Superior temporal gyrus (tissue), 1 donor: ENCODE data around the gene COQ10B.
A peak's percentile ranks its signal among the peaks of the same experiment; 100 is the strongest.
"Not testable (repeated sequence)": the region's sequence is repeated elsewhere in the genome, so short reads cannot be mapped to it uniquely, and the experiment has no call there.

Experiments
- DNase-seq: peaks from one replicate; pipeline ENCODE4 v3.0.0-alpha.2; 2016; ENCODE audit errors: extremely low spot score

The COQ10B gene

DNA sequence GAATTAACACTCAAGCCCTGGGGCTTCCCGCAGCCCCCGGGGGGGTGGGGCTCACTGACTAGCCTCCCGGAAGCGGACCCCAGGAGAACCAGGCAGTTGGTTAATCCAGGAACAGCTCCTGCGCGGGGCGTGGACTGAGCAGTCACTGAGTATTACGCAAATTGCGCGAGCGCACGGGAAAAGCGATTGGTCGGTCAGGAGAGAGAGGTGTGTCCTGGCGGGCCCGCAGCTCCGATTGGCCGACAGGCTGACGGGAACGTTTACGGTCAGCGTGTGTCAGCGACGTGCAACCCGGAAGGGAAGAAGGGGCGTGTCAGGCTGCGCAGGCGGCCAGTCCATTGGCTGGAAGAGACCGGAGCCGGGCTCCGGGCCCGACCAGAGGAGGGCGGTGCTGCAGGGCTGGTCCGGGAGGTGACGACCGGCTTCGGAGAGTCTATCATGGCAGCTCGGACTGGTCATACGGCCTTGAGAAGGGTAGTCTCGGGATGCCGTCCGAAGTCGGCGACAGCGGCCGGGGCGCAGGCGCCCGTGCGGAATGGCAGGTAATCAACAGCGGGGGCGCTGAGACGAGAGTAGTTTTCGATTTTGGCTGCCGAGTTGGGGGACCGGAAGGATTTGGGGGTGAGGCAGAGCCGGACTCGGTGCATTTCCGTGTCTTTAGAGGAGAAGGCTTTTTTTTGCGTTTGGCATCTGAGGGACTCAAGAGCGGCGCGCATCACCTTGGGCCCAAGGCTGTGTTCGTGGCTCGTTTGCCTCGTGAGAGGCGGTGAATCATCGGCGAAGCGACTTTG, at the start of gene COQ10B:
COQ10B (plus strand) TSS at position 430 of the 791 bp plus-strand sequence; CDS start at position 439, 9 bp downstream.
- DNase-seq, result peak; percentile 100

- DNase-seq, result no peak
Observed at GRCh38 chr2:197405582-197405981, 47.8 kb upstream of the COQ10B start.

DNA sequence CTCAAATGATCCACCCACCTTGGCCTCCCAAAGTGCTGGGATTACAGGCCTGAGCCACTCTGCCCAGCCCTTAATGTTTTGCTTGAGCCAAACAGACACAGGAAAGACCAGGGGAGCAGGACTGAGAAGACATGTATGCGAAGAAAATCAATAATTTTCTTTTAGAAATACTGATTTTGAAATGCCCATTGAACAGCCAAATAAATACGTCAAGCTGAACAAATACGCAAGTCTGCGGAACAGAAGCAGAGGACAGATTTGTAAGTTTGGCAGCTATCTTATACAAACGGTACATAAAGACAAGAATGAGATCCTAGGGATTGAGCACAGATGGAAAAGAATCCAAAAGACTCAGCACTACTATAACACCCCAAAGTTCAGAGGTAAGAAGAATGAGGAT, 39.3 kb upstream of the COQ10B start:
- no peak for DNase-seq

GRCh38 chr2:197414515-197414914, 38.8 kb upstream of the COQ10B start:
- DNase-seq, result no peak

DNA sequence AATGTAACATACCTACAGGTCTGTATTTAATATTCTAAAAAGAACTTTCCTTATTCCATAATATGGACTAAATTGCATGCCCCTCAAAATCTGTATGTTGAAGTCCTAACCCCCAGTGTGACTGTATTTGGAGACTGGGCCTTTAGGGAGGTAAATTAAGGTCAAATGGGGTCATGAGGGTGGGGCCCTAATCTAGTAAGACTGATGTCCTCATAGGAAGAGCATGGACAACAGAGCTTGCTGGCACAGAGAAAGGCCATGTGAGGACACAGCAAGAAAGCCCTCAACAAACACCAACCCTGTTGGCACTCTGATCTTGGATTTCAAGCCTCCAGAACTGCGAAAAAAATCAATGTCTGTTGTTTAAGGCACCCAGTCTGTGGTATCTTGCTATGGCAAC, 37.1 kb upstream of the COQ10B start:
- no peak for DNase-seq

DNA sequence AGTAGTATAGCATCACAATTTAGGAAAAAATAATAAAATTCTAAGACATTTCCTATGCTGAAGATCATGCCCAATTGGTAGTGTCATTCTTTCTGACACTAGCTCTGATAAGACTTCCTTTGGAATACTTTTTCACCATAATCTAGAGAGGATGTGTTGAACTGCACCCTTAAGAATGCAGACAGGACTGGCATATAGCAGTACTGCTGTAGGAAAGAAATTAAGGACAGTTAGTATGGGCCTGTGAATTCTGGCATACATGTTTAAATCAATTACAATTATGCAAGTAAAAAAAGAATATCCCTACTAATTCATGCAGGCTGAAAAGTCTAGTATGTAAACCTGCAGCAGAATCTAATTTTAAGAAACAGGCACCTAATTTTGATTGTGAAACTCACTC, 33.9 kb upstream of the COQ10B start:
- DNase-seq, result no peak

GRCh38 chr2:197423307-197423706, 30.0 kb upstream of the COQ10B start:
- DNase-seq, result no peak

GRCh38 chr2:197425550-197425949, 27.8 kb upstream of the COQ10B start:
- DNase-seq, result no peak

DNA sequence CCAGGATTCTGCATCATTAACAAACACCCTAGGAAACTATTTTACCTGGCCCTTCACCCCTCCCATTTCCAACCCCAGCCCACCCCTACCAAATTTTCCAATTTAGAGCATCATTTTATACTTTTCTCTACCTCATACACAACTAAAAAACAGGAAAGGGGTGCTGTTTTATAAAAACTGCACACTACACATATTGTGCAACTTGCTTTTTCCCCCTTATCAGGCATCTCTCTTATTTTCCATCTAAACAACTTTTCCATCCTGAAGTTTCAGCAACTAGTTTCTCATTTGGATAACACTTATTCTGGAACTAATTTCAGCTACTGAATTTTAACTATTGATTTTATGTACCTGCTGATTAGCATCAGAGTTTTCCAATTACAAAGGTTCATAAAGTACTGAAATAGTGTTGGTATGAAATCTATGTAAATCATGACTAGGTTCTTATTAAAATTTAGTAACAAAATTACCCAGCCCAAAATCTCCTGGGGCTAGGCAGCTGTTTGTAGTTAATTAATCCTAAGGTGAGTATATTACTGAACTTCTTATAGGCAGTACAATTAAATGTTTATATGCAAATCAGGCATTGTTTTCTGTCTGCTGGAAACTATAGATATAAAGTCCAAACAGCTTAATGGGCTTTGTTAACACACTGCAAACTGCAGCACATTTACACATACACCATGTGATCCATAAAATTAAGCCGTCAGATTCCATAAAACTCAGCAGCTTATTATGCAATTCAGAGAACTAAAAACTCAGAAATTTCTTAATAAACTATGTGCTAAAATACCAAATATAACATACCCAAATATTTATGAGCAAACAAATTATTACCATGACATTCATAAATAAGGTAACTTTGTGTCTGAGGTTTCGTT, 26.4 kb upstream of the COQ10B start:
- DNase-seq, result no peak

- no peak for DNase-seq
Observed at GRCh38 chr2:197427986-197428385, 25.4 kb upstream of the COQ10B start.

- no peak for DNase-seq
Observed at GRCh38 chr2:197431858-197432257, 21.5 kb upstream of the COQ10B start.

- DNase-seq, result not testable (repeated sequence)
Observed at GRCh38 chr2:197432527-197432926, 20.8 kb upstream of the COQ10B start.

- DNase-seq, result peak; percentile 22
Observed at GRCh38 chr2:197433780-197434438, 19.4 kb upstream of the COQ10B start.

- DNase-seq, result peak; percentile 98
Observed at GRCh38 chr2:197434541-197435513, 18.5 kb upstream of the COQ10B start, which contains the start of gene SF3B1. SF3B1 (minus strand) TSS chr2:197435028; CDS start chr2:197434999, 29 bp downstream.

DNA sequence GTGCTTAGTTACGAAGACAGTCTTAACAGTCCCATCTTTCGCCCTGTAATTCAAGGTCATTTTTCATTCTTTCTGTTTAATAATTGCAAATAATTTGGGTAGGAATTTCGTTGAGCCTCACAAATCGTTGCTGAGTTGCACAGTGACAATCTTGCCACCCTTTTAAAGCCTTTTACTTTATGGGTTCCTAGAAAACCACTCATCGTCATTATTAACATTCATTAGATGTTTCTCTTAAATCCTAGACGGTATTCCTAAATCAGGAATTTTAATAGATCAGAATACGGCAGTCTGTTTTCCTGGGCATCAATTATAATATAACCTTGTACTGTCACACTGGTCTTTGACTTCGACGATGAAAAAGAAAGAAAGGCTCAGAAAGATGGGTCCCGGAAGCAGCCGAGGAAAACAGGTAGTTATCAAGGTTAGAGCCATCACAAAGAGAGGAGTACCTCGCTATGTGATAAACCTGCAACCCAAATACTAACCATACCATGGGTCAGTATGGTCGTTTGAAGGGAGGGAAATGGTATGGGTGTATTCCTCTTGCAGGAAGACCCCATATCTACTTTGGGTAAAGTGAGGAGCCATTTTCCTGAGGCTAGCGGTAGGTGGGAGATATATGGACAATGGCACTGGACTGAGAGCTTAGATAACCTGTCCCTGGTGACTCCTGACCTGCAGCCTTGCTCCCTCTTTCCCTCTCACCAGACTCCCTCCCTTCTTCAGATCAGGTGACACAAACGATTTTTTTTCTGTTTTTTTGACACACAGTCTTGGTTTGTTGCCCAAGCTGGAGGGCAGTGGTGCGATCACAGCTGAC, 17.5 kb upstream of the COQ10B start:
- DNase-seq, result no peak

- DNase-seq, result no peak
Observed at GRCh38 chr2:197437380-197437779, 16.0 kb upstream of the COQ10B start.

- no peak for DNase-seq
Observed at GRCh38 chr2:197442857-197443256, 10.5 kb upstream of the COQ10B start.

GRCh38 chr2:197445746-197446145, 7.6 kb upstream of the COQ10B start:
- no peak for DNase-seq

DNA sequence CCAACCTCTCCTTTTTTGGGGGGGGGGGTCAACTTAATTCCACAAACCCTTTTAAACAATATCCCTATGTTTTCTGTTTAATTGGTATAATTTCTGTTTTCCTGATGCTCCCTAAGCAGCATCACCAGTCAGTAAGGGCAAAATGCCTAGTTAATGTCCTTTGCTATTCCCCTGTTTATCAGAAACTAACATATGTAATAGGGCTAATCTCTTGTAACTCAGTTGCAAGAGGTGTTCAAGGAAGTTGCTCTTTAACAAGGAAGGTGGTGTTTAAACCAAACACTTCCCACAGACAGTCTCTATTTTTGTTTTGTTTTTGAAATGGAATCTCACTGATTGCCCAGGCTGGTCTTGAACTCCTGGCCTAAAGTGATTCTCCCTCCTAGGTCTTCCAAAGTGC, 6.5 kb upstream of the COQ10B start:
- DNase-seq, result no peak

DNA sequence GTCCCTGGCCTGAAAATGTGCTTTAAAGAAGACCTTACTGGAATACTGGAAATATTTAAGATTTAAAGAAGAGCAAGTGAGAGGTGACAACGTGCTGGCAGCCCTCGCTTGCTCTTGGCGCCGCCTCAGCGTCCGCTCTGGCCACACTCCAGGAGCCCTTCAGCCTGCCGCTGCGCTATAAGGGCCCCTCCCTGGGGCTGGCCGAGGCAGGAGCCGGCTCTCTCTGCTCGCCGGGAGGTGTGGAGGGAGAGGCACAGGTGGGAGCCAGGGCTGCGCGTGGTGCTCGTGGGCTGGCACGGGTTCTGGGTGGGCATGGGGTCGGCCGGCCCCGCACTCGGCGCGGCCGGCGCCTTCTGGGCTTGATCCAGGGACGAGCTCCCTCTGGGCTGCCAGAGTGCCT, 2.9 kb upstream of the COQ10B start:
- no peak for DNase-seq
